Fibroblast of lung (primary cell): ENCODE results near the gene NEO1. TPM values are rescaled to one million over a fixed set of nuclear protein-coding genes. Genes with fewer than 3 reads are reported as not detected.

Source experiments
- DNase-seq, 2 donors: peaks; one replicate each; pipeline versions ENCODE4 v3.0.0 to v3.0.0-alpha.2; 2010; ENCODE audit warnings: low read depth in 2 of 2
- H2AFZ ChIP-seq: 2 replicates; pipeline ENCODE4 v1.5.1; 2012; ENCODE audit warnings: low read length, control low read depth, inconsistent platforms
- H3K27ac ChIP-seq: 2 replicates; pipeline ENCODE4 v1.5.1; 2011; ENCODE audit warnings: low read length, control low read depth; ENCODE audit not compliant: insufficient read depth
- H3K27me3 ChIP-seq: 2 replicates; pipeline ENCODE4 v1.5.1; 2011; ENCODE audit warnings: mild to moderate bottlenecking, low read length; ENCODE audit not compliant: control insufficient read depth, insufficient read depth
- H3K36me3 ChIP-seq: 2 replicates; pipeline ENCODE4 v1.5.1; 2011; ENCODE audit warnings: low read length; ENCODE audit not compliant: control insufficient read depth, insufficient read depth
- H3K4me1 ChIP-seq: 2 replicates; pipeline ENCODE4 v1.5.1; 2011; ENCODE audit warnings: low read length; ENCODE audit not compliant: control insufficient read depth, insufficient read depth; ENCODE audit errors: extremely low read depth
- H3K4me2 ChIP-seq: 2 replicates; pipeline ENCODE4 v1.5.1; 2011; ENCODE audit warnings: low read length, control low read depth; ENCODE audit not compliant: insufficient read depth; ENCODE audit errors: extremely low read depth
- H3K4me3 ChIP-seq, 4 experiments: fragments of 200-600 bp in 1 of 4; sonication (generic) in 1 of 4; replicated peaks in 1 of 4; 2 replicates each; pipeline ENCODE4 v1.5.1; 2011 to 2016; ENCODE audit warnings: low read length in 4 of 4, low read depth in 3 of 4, mild to moderate bottlenecking in 3 of 4, control low read depth in 2 of 4, inconsistent platforms in 1 of 4, mixed read lengths in 1 of 4; ENCODE audit not compliant: insufficient read depth in 1 of 4; ENCODE audit errors: control extremely low read depth in 1 of 4
- H3K79me2 ChIP-seq: 2 replicates; pipeline ENCODE4 v1.5.1; 2012; ENCODE audit warnings: mild to moderate bottlenecking, low read length, inconsistent platforms; ENCODE audit not compliant: control insufficient read depth, insufficient read depth
- H3K9ac ChIP-seq: 2 replicates; pipeline ENCODE4 v1.5.1; 2011; ENCODE audit warnings: mild to moderate bottlenecking, low read length, control low read depth; ENCODE audit not compliant: insufficient read depth
- H3K9me3 ChIP-seq: 2 replicates; pipeline ENCODE4 v1.5.1; 2012; ENCODE audit warnings: low read depth, low read length; ENCODE audit not compliant: control insufficient read depth, insufficient read depth
- H4K20me1 ChIP-seq: 2 replicates; pipeline ENCODE4 v1.5.1; 2011; ENCODE audit warnings: low read length; ENCODE audit not compliant: control insufficient read depth, insufficient read depth; ENCODE audit errors: extremely low read depth
- EZH2 ChIP-seq: IDR thresholded peaks from 2 replicates; pipeline ENCODE4 v1.5.1; 2012; ENCODE audit warnings: low read length, control low read depth, mild to moderate bottlenecking; ENCODE audit errors: missing control alignments
- polyA plus RNA-seq, 2 donors: library from polyadenylated mRNA; depleted of rRNA in 1 of 2; stranded (reverse) in 1 of 2; unstranded in 1 of 2; fragments of >200 nt; gene quantifications; 2 replicates each; pipeline ENCODE4 v1.2.1, GENCODE V29; 2011 to 2012; ENCODE audit warnings: missing spikeins in 1 of 2
- total RNA-seq: library from RNA; depleted of rRNA; stranded (reverse); fragments of >200 nt; gene quantifications from 2 replicates; pipeline ENCODE4 v1.2.1, GENCODE V29; 2014
- TF ChIP-seq, protein P1 (sequence below), 2 donors: IDR thresholded peaks in 1 of 2; conservative IDR thresholded peaks in 1 of 2; 1 replicate in 1 of 2; 2 replicates in 1 of 2; pipeline ENCODE4 v1.5.1; 2011 to 2012; ENCODE audit warnings: low read length in 2 of 2, control low read depth in 1 of 2, inconsistent platforms in 1 of 2, low read depth in 1 of 2, mild to moderate bottlenecking in 1 of 2

The NEO1 gene
- total and polyA plus RNA-seq, 2 donors (not counting 1 experiment from before 2014, with no cell fraction given): 6.2 to 19.3 TPM

DNA sequence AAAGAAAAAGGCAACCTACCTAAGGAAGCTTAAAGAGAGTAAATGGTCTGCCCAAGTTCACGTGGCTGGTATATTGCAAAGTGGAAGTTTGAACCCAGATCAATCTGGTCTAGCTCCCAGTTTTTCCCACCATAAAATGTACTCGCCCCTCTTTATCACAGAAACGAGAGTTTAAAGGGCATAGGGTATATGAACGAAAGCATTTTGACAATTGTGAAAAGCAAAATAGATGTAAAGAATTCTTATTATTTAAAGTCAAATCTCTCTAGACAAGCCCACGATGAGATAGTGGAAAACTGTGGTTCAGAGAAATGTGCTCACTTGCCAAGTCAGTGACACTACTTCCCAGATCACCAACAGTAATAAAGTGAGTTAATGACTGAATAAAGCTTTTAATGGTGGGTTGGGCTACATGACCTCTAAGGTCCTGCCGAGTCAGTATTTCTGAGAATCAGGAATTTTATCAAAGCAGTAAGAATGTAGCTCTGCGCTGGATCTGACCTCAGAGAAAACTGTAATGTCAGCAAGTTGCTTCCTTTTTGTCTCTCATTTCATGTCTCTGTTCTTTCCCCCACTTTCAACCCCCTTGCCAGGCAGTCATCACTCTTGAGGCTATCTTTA, 23.3 kb upstream of the NEO1 start:
- DNase-seq: peak in 1 of 2 donors; percentile 39
- peaks cover 6% of the 10 kb centered on the region for H3K27me3 ChIP-seq
- no peaks in the 10 kb centered on the region for H3K4me1 ChIP-seq
- H2AFZ ChIP-seq: no peak overlapping the region
- no peak overlapping the region for H3K4me2 ChIP-seq
- no peaks in the 10 kb centered on the region for H3K36me3 ChIP-seq
- no peak overlapping the region for H3K4me3 ChIP-seq
- no peak overlapping the region for H3K9ac ChIP-seq
- no peak overlapping the region for H3K27ac ChIP-seq
- H3K79me2 ChIP-seq: no peaks in the 10 kb centered on the region
- H3K9me3 ChIP-seq: no peaks in the 10 kb centered on the region
- H4K20me1 ChIP-seq: no peaks in the 10 kb centered on the region
- TF ChIP-seq, protein P1, sequence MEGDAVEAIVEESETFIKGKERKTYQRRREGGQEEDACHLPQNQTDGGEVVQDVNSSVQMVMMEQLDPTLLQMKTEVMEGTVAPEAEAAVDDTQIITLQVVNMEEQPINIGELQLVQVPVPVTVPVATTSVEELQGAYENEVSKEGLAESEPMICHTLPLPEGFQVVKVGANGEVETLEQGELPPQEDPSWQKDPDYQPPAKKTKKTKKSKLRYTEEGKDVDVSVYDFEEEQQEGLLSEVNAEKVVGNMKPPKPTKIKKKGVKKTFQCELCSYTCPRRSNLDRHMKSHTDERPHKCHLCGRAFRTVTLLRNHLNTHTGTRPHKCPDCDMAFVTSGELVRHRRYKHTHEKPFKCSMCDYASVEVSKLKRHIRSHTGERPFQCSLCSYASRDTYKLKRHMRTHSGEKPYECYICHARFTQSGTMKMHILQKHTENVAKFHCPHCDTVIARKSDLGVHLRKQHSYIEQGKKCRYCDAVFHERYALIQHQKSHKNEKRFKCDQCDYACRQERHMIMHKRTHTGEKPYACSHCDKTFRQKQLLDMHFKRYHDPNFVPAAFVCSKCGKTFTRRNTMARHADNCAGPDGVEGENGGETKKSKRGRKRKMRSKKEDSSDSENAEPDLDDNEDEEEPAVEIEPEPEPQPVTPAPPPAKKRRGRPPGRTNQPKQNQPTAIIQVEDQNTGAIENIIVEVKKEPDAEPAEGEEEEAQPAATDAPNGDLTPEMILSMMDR (conservative IDR thresholded peaks at IDR 0.05 in 1 of 2, IDR thresholded peaks at IDR 0.05 in 1 of 2; ENCODE audit: low read depth in 1 of 2, low read length in 2 of 2): no peak
- no peak for TF ChIP-seq EZH2

- Histone ChIP-seq H3K36me3 (no peaks in the 10 kb centered on the region), H3K4me3 (no peak overlapping the region), H3K9ac (no peak overlapping the region), H3K4me1 (no peaks in the 10 kb centered on the region), H3K79me2 (no peaks in the 10 kb centered on the region), H3K27me3 (peaks cover 6% of the 10 kb centered on the region), H3K4me2 (no peak overlapping the region), H3K27ac (no peak overlapping the region), H3K9me3 (no peaks in the 10 kb centered on the region), H4K20me1 (no peaks in the 10 kb centered on the region), H2AFZ (no peak overlapping the region)
- TF ChIP-seq, protein P1 (conservative IDR thresholded peaks at IDR 0.05 in 1 of 2, IDR thresholded peaks at IDR 0.05 in 1 of 2; ENCODE audit: low read depth in 1 of 2, low read length in 2 of 2): no peak
- no peak for TF ChIP-seq EZH2
- DNase-seq: no peak
Measured at GRCh38 chr15:73030122-73030679, 22.1 kb upstream of the NEO1 start.

GRCh38 chr15:73031648-73032047, 20.6 kb upstream of the NEO1 start:
- Histone ChIP-seq H3K27me3 (peaks cover 3% of the 10 kb centered on the region), H3K4me1 (no peaks in the 10 kb centered on the region), H3K9me3 (no peaks in the 10 kb centered on the region), H3K79me2 (no peaks in the 10 kb centered on the region), H3K27ac (no peak overlapping the region), H3K4me2 (no peak overlapping the region), H4K20me1 (no peaks in the 10 kb centered on the region), H3K36me3 (no peaks in the 10 kb centered on the region), H3K4me3 (no peak overlapping the region), H2AFZ (no peak overlapping the region), H3K9ac (no peak overlapping the region)
- no peak for TF ChIP-seq EZH2
- TF ChIP-seq, protein P1 (conservative IDR thresholded peaks at IDR 0.05 in 1 of 2, IDR thresholded peaks at IDR 0.05 in 1 of 2; ENCODE audit: low read depth in 1 of 2, low read length in 2 of 2): no peak
- DNase-seq: no peak
